IPS-15b (cell line): ENCODE results near the gene ARSG.
"Not testable (repeated sequence)": the region's sequence is repeated elsewhere in the genome, so short reads cannot be mapped to it uniquely, and the experiment has no call there.

Source experiments
- H3K27me3 ChIP-seq: one replicate; pipeline ENCODE4 v1.6.1; 2013; ENCODE audit warnings: low read length; ENCODE audit not compliant: control insufficient read depth, insufficient read depth
- H3K36me3 ChIP-seq: one replicate; pipeline ENCODE4 v1.6.1; 2013; ENCODE audit warnings: low read length; ENCODE audit not compliant: control insufficient read depth, insufficient read depth
- H3K4me1 ChIP-seq: one replicate; pipeline ENCODE4 v1.6.1; 2013; ENCODE audit warnings: mild to moderate bottlenecking, low read length; ENCODE audit not compliant: control insufficient read depth, insufficient read depth
- H3K4me3 ChIP-seq: one replicate; pipeline ENCODE4 v1.5.1; 2013; ENCODE audit warnings: low read depth, low read length
- H3K9ac ChIP-seq: one replicate; pipeline ENCODE4 v1.6.1; 2013; ENCODE audit warnings: low read depth, mild to moderate bottlenecking, low read length
- H3K9me3 ChIP-seq: one replicate; pipeline ENCODE4 v1.6.1; 2013; ENCODE audit warnings: mild to moderate bottlenecking, low read length; ENCODE audit not compliant: control insufficient read depth, insufficient read depth

The ARSG gene

DNA sequence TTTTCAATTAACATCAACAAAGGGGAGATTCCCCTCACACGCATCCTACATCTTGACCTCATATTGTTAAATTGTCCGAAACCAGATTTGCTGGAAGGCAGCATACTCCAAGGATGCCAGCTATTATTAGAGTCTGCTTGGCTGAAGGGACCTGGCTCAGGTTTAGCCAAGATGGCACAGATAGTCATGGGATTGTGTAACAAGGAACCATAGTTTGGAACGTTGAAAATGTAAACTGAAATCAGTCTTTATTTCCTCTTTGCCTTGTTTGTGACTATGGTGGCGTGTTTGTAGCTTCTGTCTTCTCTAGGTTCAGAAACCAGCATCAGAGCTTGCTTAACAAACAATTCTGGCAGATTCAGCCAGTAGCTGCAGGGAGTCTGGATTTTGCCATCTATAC is 5.9 kb downstream of the ARSG start:
- H3K4me3 ChIP-seq = no peak overlapping the region
- peaks cover 22% of the 10 kb centered on the region for H3K4me1 ChIP-seq
- H3K9me3 ChIP-seq = no peaks in the 10 kb centered on the region
- H3K9ac ChIP-seq = no peak overlapping the region
- peaks cover 2% of the 10 kb centered on the region for H3K27me3 ChIP-seq
- H3K36me3 ChIP-seq = no peaks in the 10 kb centered on the region

DNA sequence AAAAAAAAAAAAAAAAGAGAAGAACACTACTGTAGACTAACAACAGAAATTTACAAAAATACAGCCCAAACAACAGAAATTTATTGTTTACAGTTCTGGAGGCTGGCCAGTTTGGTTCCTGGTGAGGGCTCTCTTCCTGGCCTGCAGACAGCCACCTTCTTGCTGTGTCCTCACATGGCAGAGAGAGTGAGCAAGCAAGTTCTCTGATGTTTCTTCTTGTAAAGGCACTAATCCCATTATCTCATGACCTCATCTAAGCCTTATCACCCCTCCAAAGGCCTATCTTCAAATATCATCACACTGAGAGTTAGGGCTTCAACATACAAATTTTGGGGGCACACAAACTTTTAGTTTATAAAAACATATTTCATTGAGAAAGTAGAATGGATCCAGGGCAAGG is 7.3 kb downstream of the ARSG start:
- Histone ChIP-seq H3K9me3 (no peaks in the 10 kb centered on the region), H3K4me1 (peaks cover 23% of the 10 kb centered on the region), H3K9ac (no peak overlapping the region), H3K4me3 (no peak overlapping the region), H3K27me3 (no peaks in the 10 kb centered on the region), H3K36me3 (no peaks in the 10 kb centered on the region)

DNA sequence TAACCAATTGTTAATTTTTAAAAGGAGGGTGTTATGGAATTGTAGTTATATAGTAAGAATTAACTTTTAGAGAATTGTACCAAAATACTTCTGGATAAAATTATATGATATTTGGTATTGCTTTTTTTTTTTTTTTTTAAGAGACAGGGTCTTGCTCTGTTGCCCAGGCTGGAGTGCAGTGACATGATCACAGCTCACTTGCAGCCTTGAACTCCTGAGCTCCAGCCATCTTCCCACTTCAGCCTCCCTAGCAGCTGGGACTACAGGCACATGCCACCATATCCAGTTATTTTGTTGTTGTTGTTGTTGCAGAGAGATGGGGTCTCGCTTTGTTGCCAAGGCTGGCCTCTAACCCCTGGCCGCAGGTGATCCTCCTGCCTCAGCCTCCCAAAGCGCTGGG is 8.5 kb downstream of the ARSG start:
- peaks cover 14% of the 10 kb centered on the region for H3K4me1 ChIP-seq
- H3K4me3 ChIP-seq = no peak overlapping the region
- H3K9ac ChIP-seq = no peak overlapping the region
- H3K36me3 ChIP-seq = no peaks in the 10 kb centered on the region
- H3K9me3 ChIP-seq = no peaks in the 10 kb centered on the region
- no peaks in the 10 kb centered on the region for H3K27me3 ChIP-seq

DNA sequence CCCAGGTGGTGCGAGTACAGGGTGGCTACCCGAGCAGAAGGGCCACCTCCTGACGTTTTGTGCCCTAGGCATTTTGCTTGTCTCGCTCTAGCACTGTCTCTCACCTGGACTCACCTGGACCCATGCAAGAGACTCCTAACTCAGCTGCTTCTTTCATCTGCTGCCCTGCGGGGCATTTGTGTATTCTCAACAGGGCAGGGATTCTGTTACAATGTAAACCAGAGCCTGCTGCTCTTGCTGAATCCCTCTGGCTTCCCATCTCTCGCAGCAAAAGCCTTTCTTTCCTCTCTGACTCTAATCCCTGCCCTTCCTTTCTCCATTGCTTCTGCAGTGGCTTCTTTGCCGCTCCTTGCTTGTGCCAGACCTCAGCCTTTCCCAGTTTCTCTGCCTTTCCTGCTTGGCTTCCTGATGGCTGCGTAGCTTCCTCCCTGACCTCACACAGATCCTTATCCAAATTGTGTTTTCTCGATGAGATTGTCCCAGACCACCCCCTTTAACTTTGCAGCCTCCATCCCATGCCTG is 10.2 kb downstream of the ARSG start:
- Histone ChIP-seq H3K4me1 (peaks cover 12% of the 10 kb centered on the region), H3K27me3 (no peaks in the 10 kb centered on the region), H3K36me3 (no peaks in the 10 kb centered on the region), H3K9ac (no peak overlapping the region), H3K4me3 (no peak overlapping the region), H3K9me3 (no peaks in the 10 kb centered on the region)

DNA sequence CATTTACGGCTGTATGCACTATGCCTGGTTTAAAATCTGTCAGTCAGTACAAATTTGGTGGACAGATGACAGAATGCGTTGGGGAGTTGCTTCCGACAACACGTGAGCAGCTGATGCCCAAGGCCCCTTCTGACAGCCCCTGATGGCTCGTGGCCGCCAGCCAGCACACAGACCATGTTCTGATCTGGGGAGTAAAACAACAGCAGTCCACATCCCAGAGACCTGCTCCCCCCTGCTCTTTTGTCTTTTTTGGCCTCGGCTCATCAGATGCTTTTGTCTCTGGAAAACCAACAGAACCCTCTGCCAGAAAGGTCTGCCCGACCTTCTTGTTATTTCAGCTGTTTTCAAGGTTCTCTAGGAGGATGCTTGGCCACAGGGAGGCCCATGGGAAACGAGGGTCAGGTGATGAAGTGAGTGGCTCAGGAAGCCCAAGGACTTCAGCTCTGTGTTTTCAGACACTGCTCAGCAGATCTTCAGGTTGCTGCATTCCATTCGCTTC is 10.8 kb downstream of the ARSG start:
- Histone ChIP-seq H3K4me1 (peaks cover 5% of the 10 kb centered on the region), H3K4me3 (no peak overlapping the region), H3K9ac (no peak overlapping the region), H3K27me3 (no peaks in the 10 kb centered on the region), H3K9me3 (no peaks in the 10 kb centered on the region), H3K36me3 (no peaks in the 10 kb centered on the region)

DNA sequence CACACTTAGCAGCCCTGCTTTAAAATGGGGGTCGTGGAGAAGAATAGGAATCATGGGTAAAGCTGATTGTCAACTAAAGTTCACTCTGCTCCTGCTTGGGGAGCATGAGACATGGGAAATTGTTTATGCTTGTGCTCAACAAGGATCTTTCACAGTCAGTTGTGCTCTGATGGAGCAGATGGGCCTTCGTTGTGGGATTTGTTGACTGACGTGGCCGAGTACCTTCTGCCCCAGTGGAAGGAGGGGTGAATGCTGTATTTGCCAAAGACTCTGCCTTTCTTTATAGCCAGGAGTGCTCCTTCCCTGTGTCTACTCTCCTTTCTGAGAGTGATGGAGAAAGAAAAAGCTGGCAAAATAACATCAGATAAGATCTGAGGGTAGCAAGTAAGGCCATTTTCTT is 11.4 kb downstream of the ARSG start:
- H3K36me3 ChIP-seq = no peaks in the 10 kb centered on the region
- H3K4me3 ChIP-seq = no peak overlapping the region
- no peaks in the 10 kb centered on the region for H3K9me3 ChIP-seq
- peaks cover 5% of the 10 kb centered on the region for H3K4me1 ChIP-seq
- no peak overlapping the region for H3K9ac ChIP-seq
- H3K27me3 ChIP-seq = no peaks in the 10 kb centered on the region

DNA sequence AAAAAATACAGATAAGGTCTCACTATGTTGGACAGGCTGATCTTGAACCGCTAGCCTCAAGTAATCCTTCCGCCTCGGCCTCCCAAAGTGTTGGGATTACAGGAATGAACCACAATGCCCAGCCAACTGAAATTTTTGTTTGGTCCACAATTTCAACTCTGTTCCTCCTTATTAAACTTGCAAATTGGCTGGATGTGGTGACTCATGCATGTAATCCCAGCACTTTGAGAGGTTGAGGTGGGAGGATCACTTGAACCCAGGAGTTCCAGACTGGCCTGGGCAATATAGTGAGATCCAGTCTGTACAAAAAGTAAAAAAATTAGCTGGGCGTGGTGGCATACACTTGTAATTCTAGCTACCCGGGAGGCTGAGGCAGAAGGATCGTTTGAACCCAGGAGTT is 13.4 kb downstream of the ARSG start:
- no peak overlapping the region for H3K4me3 ChIP-seq

DNA sequence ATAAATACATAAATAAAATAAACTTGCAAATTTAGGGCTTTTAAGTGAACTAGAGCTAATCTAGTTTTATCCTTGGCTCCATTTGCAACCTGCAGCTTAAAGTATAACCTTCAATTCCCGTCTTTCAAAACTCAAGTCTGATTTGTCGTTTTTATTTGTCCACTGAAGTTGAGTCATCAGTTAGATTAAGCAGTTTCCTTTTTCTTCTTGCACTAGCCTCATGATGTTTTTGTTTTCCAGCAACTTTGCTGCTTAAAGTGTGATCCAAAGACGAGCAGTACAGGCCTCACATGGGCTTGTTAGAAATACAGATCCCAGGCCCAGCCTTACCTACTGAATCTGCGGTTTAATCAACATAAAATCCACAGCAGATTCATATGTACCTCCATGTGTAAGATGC is 13.8 kb downstream of the ARSG start:
- Histone ChIP-seq H3K9me3 (no peaks in the 10 kb centered on the region), H3K9ac (no peak overlapping the region), H3K4me1 (peaks cover 5% of the 10 kb centered on the region)

More for the DNA sequence above, 13.4 kb downstream of the ARSG start:
- H3K9ac ChIP-seq = no peak overlapping the region
- H3K27me3 ChIP-seq = no peaks in the 10 kb centered on the region
- H3K36me3 ChIP-seq = no peaks in the 10 kb centered on the region
- peaks cover 5% of the 10 kb centered on the region for H3K4me1 ChIP-seq
- H3K9me3 ChIP-seq = no peaks in the 10 kb centered on the region

DNA sequence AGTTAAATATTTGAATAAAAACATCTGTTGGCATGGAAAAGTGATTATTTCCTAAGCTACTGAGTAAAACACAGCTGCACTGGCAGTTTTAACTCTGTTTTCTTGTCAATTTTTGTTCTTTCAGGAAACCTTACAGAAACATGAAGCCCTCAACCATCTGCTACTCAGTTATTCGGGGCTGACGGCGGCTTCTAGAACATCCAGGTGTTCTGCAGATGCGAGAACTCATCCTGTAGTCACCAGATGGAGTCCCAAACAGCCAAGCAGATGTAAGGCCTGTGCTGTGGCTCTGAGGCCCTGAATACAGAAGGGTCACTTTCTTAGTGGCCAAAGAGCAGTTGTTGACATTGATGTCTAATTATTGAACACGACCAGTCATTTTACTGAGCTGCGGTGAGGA is 15.5 kb downstream of the ARSG start:
- Histone ChIP-seq H3K9ac (no peak overlapping the region), H3K36me3 (no peaks in the 10 kb centered on the region), H3K9me3 (no peaks in the 10 kb centered on the region), H3K27me3 (no peaks in the 10 kb centered on the region), H3K4me1 (peaks cover 5% of the 10 kb centered on the region), H3K4me3 (no peak overlapping the region)

More for the DNA sequence above, 13.8 kb downstream of the ARSG start:
- H3K27me3 ChIP-seq = no peaks in the 10 kb centered on the region
- H3K4me3 ChIP-seq = no peak overlapping the region
- no peaks in the 10 kb centered on the region for H3K36me3 ChIP-seq

DNA sequence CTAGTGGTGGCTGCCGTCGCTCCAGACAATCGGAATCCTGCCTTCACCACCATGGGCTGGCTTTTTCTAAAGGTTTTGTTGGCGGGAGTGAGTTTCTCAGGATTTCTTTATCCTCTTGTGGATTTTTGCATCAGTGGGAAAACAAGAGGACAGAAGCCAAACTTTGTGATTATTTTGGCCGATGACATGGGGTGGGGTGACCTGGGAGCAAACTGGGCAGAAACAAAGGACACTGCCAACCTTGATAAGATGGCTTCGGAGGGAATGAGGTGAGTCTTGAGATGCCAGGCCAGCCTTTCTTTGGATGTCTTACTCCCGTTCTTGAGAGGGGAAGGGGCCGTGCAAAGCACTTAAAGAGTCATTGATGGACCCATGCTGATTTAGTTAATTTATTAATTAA is 16.1 kb downstream of the ARSG start:
- Histone ChIP-seq H3K36me3 (no peaks in the 10 kb centered on the region), H3K9ac (no peak overlapping the region), H3K4me3 (no peak overlapping the region), H3K9me3 (no peaks in the 10 kb centered on the region), H3K4me1 (peaks cover under 1% of the 10 kb centered on the region), H3K27me3 (no peaks in the 10 kb centered on the region)

DNA sequence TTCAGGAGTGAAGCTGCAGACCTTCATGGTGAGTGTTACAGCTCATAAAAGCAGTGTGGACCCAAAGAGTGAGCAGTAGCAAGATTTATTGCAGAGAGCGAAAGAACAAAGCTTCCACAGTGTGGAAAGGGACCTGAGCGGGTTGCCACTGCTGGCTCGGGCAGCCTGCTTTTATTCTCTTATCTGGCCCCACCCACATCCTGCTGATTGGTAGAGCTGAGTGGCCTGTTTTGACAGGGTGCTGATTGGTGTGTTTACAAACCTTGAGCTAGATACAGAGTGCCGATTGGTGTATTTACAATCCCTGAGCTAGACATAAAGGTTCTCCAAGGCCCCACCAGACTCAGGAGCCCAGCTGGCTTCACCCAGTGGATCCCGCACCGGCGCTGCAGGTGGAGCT is 17.2 kb downstream of the ARSG start:
- not testable (repeated sequence) for H3K9ac ChIP-seq, H3K4me3 ChIP-seq, H3K36me3 ChIP-seq, H3K4me1 ChIP-seq, H3K9me3 ChIP-seq, H3K27me3 ChIP-seq

DNA sequence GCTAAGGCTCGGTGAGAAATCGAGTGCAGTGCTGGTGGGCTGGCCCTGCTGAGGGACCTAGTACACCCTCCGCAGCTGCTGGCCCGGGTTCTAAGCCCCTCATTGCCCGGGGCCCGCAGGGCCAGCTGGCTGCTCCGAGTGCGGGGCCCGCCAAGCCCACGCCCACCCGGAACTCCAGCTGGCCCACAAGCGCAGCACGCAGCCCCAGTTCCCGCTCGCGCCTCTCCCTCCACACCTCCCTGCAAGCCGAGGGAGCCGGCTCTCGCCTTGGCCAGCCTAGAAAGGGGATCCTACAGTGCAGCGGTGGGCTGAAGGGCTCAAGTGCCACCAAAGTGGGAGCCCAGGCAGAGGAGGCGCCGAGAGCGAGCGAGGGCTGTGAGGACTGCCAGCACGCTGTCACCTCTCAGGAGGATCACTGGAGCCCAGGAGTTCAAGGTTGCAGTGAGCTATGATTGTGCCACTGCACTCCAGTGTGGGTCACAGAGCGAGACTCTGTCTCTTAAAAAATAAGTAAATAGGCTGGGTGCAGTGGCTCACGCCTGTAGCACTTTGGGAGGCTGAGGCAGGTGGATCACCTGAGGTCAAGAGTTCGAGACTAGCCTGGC is 17.9 kb downstream of the ARSG start:
- not testable (repeated sequence) for H3K36me3 ChIP-seq, H3K4me3 ChIP-seq, H3K9me3 ChIP-seq, H3K9ac ChIP-seq, H3K27me3 ChIP-seq, H3K4me1 ChIP-seq
